ENCODE measurements around the gene DCAF12.
"Not testable (repeated sequence)": the region's sequence is repeated elsewhere in the genome, so short reads cannot be mapped to it uniquely, and the experiment has no call there.

DCAF12 gene

DNA sequence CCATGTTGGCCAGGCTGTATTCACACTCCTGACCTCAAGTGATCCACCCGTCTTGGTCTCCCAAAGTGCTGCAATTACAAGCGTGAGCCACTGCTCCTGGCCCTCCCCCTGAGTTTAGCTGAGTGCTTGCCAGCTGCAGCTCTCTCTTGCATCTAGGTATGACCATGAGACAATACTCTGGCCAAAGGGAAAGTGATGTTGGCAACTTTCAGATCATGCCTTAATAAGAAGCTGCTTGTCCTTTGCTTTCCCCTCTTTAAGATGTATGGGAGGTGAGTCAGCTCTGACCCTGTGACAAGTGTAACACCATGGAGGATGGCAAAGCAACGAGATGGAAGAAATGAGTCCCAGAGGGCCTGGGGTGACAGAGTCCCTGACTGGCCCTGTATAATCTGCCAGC is 18.7 kb upstream of the DCAF12 start:
- Histone ChIP-seq H3K27ac (no peak overlapping the region), H3K9me3 (no peaks in the 10 kb centered on the region), H3K27me3 (no peaks in the 10 kb centered on the region), H3K4me1 (no peaks in the 10 kb centered on the region), H3K4me3 (no peak overlapping the region), H3K36me3 (no peaks in the 10 kb centered on the region)
- DNase-seq = no peak
- intact Hi-C loops (cut with DNase I; ENCODE audit: low total_unique reads) = no loop called here
- TF ChIP-seq, protein P1, sequence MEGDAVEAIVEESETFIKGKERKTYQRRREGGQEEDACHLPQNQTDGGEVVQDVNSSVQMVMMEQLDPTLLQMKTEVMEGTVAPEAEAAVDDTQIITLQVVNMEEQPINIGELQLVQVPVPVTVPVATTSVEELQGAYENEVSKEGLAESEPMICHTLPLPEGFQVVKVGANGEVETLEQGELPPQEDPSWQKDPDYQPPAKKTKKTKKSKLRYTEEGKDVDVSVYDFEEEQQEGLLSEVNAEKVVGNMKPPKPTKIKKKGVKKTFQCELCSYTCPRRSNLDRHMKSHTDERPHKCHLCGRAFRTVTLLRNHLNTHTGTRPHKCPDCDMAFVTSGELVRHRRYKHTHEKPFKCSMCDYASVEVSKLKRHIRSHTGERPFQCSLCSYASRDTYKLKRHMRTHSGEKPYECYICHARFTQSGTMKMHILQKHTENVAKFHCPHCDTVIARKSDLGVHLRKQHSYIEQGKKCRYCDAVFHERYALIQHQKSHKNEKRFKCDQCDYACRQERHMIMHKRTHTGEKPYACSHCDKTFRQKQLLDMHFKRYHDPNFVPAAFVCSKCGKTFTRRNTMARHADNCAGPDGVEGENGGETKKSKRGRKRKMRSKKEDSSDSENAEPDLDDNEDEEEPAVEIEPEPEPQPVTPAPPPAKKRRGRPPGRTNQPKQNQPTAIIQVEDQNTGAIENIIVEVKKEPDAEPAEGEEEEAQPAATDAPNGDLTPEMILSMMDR (IDR thresholded peaks at IDR 0.05) = no peak

DNA sequence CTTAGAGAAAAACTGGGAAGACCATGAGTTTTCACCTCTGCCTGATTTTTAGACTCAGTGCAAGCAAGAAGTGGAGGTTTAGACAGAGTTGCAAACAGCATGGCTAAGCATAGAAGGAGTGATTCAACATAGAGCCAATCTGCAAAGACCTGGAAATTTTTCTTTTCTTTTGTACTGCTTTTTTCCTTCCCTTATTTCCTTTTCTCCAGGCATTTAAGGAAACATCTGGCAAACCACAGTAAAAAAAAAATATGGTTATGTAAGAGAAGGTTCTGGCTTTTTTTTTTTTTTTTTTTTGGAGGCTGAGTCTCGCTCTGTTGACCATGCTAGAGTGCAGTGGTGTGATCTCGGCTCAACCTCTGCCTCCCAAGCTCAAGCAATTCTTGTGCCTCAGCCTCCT is 16.6 kb upstream of the DCAF12 start:
- Histone ChIP-seq H3K9me3 (no peaks in the 10 kb centered on the region), H3K4me3 (no peak overlapping the region), H3K27me3 (no peaks in the 10 kb centered on the region), H3K36me3 (no peaks in the 10 kb centered on the region), H3K27ac (no peak overlapping the region), H3K4me1 (no peaks in the 10 kb centered on the region)
- intact Hi-C loops (cut with DNase I; ENCODE audit: low total_unique reads) = no loop called here
- no peak for DNase-seq
- TF ChIP-seq, protein P1 (IDR thresholded peaks at IDR 0.05) = no peak

DNA sequence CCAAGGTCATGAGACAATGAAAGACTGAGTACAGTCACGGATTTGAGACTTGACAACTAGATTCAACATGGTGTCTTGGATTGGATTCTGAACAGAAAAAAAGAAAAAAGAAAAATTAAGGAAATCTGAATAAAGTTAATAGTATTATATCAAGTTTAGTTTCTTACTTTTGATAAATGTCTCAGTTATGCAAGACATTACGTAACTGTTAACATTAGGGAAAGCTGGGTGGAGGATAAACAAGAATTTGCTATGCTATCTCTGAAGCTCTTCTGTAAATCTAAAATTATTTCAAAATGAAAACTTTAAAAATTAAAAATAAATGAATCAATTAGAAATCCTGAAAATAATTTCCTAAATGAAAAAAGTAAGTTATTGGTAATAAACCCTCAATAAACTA is 14.4 kb upstream of the DCAF12 start:
- Histone ChIP-seq H3K27ac (no peak overlapping the region), H3K36me3 (no peaks in the 10 kb centered on the region), H3K4me1 (no peaks in the 10 kb centered on the region), H3K4me3 (no peak overlapping the region), H3K27me3 (no peaks in the 10 kb centered on the region), H3K9me3 (no peaks in the 10 kb centered on the region)
- intact Hi-C loops (cut with DNase I; ENCODE audit: low total_unique reads) = no loop called here
- DNase-seq = no peak
- TF ChIP-seq, protein P1 (IDR thresholded peaks at IDR 0.05) = no peak

DNA sequence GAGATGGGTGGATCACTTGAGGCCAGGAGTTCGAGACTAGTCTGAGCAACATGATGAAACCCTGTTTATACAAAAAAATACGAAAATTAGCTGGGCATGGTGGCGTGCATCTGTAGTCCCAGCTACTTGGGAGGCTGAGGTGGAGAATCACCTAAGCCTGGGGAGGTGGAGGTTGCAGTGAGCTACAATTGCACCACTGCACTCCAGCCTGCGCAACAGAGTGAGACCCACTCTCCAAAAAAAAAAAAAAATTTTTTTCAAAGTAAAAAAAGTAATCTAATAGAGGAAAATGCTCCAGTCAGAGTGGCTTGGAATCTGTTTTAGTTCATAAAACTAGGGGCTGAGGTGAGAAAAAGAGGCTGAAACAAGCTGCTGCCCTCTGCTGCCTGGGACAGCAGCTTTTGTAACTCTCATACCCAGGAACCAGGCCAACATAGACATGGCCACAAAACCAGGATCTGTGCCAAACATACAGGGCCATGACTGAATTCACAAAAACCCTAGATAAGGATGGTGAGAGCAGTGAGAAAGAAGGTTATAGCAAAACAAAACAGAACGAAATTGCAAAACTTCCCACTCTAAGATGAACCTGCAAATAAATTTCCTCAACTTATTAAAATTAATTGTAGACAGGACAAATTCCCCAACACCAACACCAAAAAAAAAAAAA is 13.1 kb upstream of the DCAF12 start:
- no peaks in the 10 kb centered on the region for H3K27me3 ChIP-seq
- peak; percentile 67 to 78 for DNase-seq

DNA sequence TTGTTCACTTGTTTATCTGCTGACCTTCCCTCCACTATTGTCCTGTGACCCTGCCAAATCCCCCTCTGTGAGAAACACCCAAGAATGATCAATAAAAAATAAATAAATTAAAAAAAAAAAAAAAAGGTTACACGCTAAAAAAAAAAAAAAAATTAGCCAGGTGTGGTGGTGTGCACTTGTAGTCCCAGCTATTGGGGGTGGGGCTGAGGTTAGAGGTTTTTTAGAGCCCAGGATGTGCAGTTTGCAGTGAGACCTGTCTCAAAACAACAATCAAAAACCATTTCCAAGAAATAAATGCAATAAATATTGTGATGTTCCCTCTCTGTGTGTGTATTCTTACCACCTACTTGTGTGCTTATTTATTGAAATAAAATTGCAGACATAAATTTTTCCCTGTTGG is 12.1 kb upstream of the DCAF12 start:
- intact Hi-C loops (cut with DNase I; ENCODE audit: low total_unique reads); H3K9me3 ChIP-seq: not testable (repeated sequence)

More for the DNA sequence above, 13.1 kb upstream of the DCAF12 start:
- intact Hi-C loops (cut with DNase I; ENCODE audit: low total_unique reads) = no loop called here
- Histone ChIP-seq H3K27ac (no peak overlapping the region), H3K4me3 (no peak overlapping the region), H3K9me3 (no peaks in the 10 kb centered on the region), H3K4me1 (no peaks in the 10 kb centered on the region), H3K36me3 (no peaks in the 10 kb centered on the region)
- TF ChIP-seq, protein P1 (IDR thresholded peaks at IDR 0.05) = peak; percentile 17 to 24

DNA sequence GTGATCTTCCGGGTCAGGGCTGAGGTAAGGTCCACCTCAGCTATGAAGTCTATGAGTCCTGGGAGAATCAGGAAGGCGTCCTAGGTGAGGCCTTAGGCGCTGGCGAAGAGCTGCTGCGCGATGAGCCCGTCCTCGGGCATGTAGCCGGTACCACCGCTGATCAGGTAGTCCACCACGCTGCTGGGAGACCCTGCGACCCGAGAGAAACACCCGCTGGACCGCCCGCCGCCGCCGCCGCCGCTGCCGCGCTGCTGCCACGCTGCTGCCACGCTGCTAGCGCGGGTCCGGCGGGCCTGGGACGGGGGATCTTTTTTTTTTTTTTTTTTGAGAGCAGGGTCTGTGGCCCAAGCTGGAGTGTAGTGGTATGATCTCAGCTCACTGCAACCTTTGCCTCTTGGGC is 8.0 kb upstream of the DCAF12 start:
- Histone ChIP-seq H3K27ac (no peak overlapping the region), H3K27me3 (no peaks in the 10 kb centered on the region), H3K36me3 (no peaks in the 10 kb centered on the region), H3K9me3 (no peaks in the 10 kb centered on the region), H3K4me1 (no peaks in the 10 kb centered on the region), H3K4me3 (no peak overlapping the region)
- TF ChIP-seq, protein P1 (IDR thresholded peaks at IDR 0.05) = no peak
- intact Hi-C loops (cut with DNase I; ENCODE audit: low total_unique reads) = no loop called here
- DNase-seq = no peak

More for the DNA sequence above, 12.1 kb upstream of the DCAF12 start:
- not testable (repeated sequence) for H3K27ac ChIP-seq, H3K4me3 ChIP-seq, H3K27me3 ChIP-seq, H3K36me3 ChIP-seq, H3K4me1 ChIP-seq, DNase-seq

All from tibial artery (tissue), 4 donors.